ENCODE results near the gene ZNF524. TPM values are rescaled to one million over a fixed set of nuclear protein-coding genes. Genes with fewer than 3 reads are reported as not detected.

ZNF524 gene
- total and polyA plus RNA-seq, 10 of the 15 experiments (the other 5 are each of a cell fraction or from before 2014, with no cell fraction given): 0.47 to 18.6 (median 12.4) TPM; not detected in 1

GRCh38 chr19:55647732-55648584 lies 47.9 kb downstream of the ZNF524 start, which contains the start of gene CCDC106 (continued):
- TF ChIP-seq TBL1XR1 (IDR thresholded peaks at IDR 0.05; ENCODE audit: low read depth, low read length): no peak
- no peak for TF ChIP-seq NFXL1 (IDR thresholded peaks at IDR 0.05; ENCODE audit: borderline replicate concordance)
- no peak for TF ChIP-seq EZH2 (IDR thresholded peaks at IDR 0.05; ENCODE audit: borderline replicate concordance, control insufficient read depth, low read depth, low read length)
- TF ChIP-seq PKNOX1 (IDR thresholded peaks at IDR 0.05): no peak
- 0 out of 2 replicates have a peak, but pooled peaks have one; percentile 8 for TF ChIP-seq ATF7 (IDR thresholded peaks at IDR 0.05; ENCODE audit: low read depth)
- TF ChIP-seq MXI1 (IDR thresholded peaks at IDR 0.05; ENCODE audit: low read depth, low read length): peak; percentile 57
- no peak for TF ChIP-seq BMI1 (IDR thresholded peaks at IDR 0.05; ENCODE audit: borderline replicate concordance)
- no peak for TF ChIP-seq ZBED1 (IDR thresholded peaks at IDR 0.05; ENCODE audit: borderline replicate concordance)
- peak; percentile 54 for TF ChIP-seq RUNX3 (IDR thresholded peaks at IDR 0.05; ENCODE audit: low read length)
- peak; percentile 87 for TF ChIP-seq IKZF1 (conservative IDR thresholded peaks at IDR 0.05)
- 0 out of 2 replicates have a peak, but pooled peaks have one; percentile 75 for TF ChIP-seq CHD2 (IDR thresholded peaks at IDR 0.05; ENCODE audit: borderline replicate concordance, low read depth, low read length)
- TF ChIP-seq TARDBP (IDR thresholded peaks at IDR 0.05; ENCODE audit: borderline replicate concordance): no peak
- TF ChIP-seq ZNF217 (IDR thresholded peaks at IDR 0.05): peak; percentile 90
- peak; percentile 41 for TF ChIP-seq KLF5 (IDR thresholded peaks at IDR 0.05; ENCODE audit: partially characterized antibody)
- TF ChIP-seq NR2F1 (conservative IDR thresholded peaks at IDR 0.05): peak; percentile 96
- no peak for TF ChIP-seq FOS (IDR thresholded peaks at IDR 0.05; ENCODE audit: borderline replicate concordance, extremely low read depth, insufficient read length)
- peak; percentile 20 for TF ChIP-seq BCL3 (IDR thresholded peaks at IDR 0.05; ENCODE audit: borderline replicate concordance, insufficient read depth, low read depth, low read length, poor library complexity, severe bottlenecking)
- TF ChIP-seq SMC3 (IDR thresholded peaks at IDR 0.05; ENCODE audit: borderline replicate concordance, low read length): no peak
- no peak for TF ChIP-seq JUND (IDR thresholded peaks at IDR 0.05; ENCODE audit: low read depth, low read length)
- peak; percentile 27 for TF ChIP-seq MEF2B (IDR thresholded peaks at IDR 0.05; ENCODE audit: partially characterized antibody, poor library complexity, severe bottlenecking)
- TF ChIP-seq ATF2 (IDR thresholded peaks at IDR 0.05; ENCODE audit: low read length): no peak
- TF ChIP-seq CBX5 (IDR thresholded peaks at IDR 0.05; ENCODE audit: low read depth): no peak
- peak; percentile 50 to 80; a peak in 3 of 4 replicates for TF ChIP-seq IKZF2 (IDR thresholded peaks at IDR 0.05)
- peak; percentile 90 for TF ChIP-seq E4F1 (IDR thresholded peaks at IDR 0.05; ENCODE audit: borderline replicate concordance, partially characterized antibody)
- TF ChIP-seq PAX5 (IDR thresholded peaks at IDR 0.05; ENCODE audit: borderline replicate concordance, low read depth, low read length): no peak; the same call in 1 of the 2 replicates

Data from GM12878 (cell line).